ENCODE measurements around the gene FTH1.

DNA sequence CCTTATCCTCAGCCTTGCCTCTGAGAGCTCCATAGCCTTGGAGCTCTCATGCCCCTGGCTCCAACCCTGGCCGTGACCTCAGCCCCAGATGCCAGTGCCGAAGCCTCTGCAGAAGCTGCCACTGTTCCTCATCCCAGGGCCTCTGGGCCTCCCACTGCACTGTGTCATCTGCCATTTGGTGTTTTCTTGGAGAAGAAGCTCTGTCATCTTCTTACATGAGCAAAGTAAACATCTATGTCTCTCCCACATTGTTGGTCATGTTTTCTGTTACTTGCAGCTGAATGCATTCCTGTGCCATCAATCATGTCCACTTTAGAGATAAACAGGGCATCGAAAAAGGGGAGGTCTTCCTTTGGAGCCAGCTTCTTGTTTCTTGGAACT lies 45.0 kb upstream of the FTH1 start:
- TF ChIP-seq POLR2A (IDR thresholded peaks at IDR 0.05; ENCODE audit: low read depth, low read length): no peak
- TF ChIP-seq, protein P1, sequence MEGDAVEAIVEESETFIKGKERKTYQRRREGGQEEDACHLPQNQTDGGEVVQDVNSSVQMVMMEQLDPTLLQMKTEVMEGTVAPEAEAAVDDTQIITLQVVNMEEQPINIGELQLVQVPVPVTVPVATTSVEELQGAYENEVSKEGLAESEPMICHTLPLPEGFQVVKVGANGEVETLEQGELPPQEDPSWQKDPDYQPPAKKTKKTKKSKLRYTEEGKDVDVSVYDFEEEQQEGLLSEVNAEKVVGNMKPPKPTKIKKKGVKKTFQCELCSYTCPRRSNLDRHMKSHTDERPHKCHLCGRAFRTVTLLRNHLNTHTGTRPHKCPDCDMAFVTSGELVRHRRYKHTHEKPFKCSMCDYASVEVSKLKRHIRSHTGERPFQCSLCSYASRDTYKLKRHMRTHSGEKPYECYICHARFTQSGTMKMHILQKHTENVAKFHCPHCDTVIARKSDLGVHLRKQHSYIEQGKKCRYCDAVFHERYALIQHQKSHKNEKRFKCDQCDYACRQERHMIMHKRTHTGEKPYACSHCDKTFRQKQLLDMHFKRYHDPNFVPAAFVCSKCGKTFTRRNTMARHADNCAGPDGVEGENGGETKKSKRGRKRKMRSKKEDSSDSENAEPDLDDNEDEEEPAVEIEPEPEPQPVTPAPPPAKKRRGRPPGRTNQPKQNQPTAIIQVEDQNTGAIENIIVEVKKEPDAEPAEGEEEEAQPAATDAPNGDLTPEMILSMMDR (conservative IDR thresholded peaks at IDR 0.05; ENCODE audit: low read depth, low read length): no peak
- no peak for TF ChIP-seq RAD21 (IDR thresholded peaks at IDR 0.05; ENCODE audit: low read length)
- no peak for TF ChIP-seq BHLHE40 (IDR thresholded peaks at IDR 0.05; ENCODE audit: low read depth, low read length)
- TF ChIP-seq, protein P2, sequence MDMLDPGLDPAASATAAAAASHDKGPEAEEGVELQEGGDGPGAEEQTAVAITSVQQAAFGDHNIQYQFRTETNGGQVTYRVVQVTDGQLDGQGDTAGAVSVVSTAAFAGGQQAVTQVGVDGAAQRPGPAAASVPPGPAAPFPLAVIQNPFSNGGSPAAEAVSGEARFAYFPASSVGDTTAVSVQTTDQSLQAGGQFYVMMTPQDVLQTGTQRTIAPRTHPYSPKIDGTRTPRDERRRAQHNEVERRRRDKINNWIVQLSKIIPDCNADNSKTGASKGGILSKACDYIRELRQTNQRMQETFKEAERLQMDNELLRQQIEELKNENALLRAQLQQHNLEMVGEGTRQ (IDR thresholded peaks at IDR 0.05; ENCODE audit: low read depth, low read length): no peak
- no peak for TF ChIP-seq RFX5 (IDR thresholded peaks at IDR 0.05; ENCODE audit: low read depth, low read length)

All from IMR-90 (cell line).